A673 (cell line): ENCODE measurements around the gene RHOG.

ENCODE experiments used
- CTCF ChIP-seq: fragments of 300-800, 200-600 bp; sonication (generic); conservative IDR thresholded peaks from 2 replicates; pipeline ENCODE4 v1.5.1; 2017; ENCODE audit warnings: low read depth, mild to moderate bottlenecking, antibody characterized with exemption, low read length, moderate library complexity, mixed read lengths
- EZH2 ChIP-seq: fragments of 200-600 bp; sonication (generic); IDR thresholded peaks from 2 replicates; pipeline ENCODE4 v1.6.1; 2017; ENCODE audit warnings: borderline replicate concordance, low read depth, mild to moderate bottlenecking, mixed read lengths, antibody characterized with exemption, low read length; ENCODE audit not compliant: poor library complexity, severe bottlenecking

GRCh38 chr11:3866836-3867208 is 26.1 kb upstream of the RHOG start:
- no peak for TF ChIP-seq CTCF
- no peak for TF ChIP-seq EZH2
